Central memory CD8-positive, alpha-beta T cell (primary cell): Measurements from ENCODE around the gene KANSL1.

Experiments used
- ATAC-seq: fragments of 150-1000 bp; cut with Tn5 transposase; replicated peaks from 2 replicates; pipeline ENCODE4 v1.10.0; 2022; ENCODE audit warnings: mild to moderate bottlenecking, moderate FRiP score, moderate number of reproducible peaks; ENCODE audit not compliant: poor library complexity, severe bottlenecking; ENCODE audit errors: extremely low read depth
- DNase-seq, 2 donors: peaks; one replicate each; pipeline ENCODE4 v3.0.0; 2021; ENCODE audit warnings: low spot score in 2 of 2
- H3K27ac Mint-ChIP-seq: one replicate; pipeline ENCODE4 v1.8.0; 2022; ENCODE audit warnings: low read depth, mild to moderate bottlenecking, moderate library complexity, mixed read lengths
- H3K27me3 Mint-ChIP-seq: one replicate; pipeline ENCODE4 v1.8.0; 2022; ENCODE audit warnings: mixed read lengths
- H3K36me3 Mint-ChIP-seq: one replicate; pipeline ENCODE4 v1.8.0; 2022; ENCODE audit warnings: mild to moderate bottlenecking, moderate library complexity, mixed read lengths; ENCODE audit not compliant: insufficient read depth
- H3K4me1 Mint-ChIP-seq: one replicate; pipeline ENCODE4 v1.8.0; 2022; ENCODE audit warnings: mixed read lengths
- H3K4me3 Mint-ChIP-seq: one replicate; pipeline ENCODE4 v1.8.0; 2022; ENCODE audit warnings: mild to moderate bottlenecking, moderate library complexity, mixed read lengths
- H3K9me3 Mint-ChIP-seq: one replicate; pipeline ENCODE4 v1.8.0; 2022; ENCODE audit warnings: mixed read lengths

KANSL1 gene

GRCh38 chr17:46043606-46044005 is 149.6 kb downstream of the KANSL1 start:
- Mint-ChIP-seq H3K9me3 (no peaks in the 10 kb centered on the region), H3K36me3 (peaks cover 63% of the 10 kb centered on the region), H3K27ac (peak overlapping the region; percentile 61), H3K27me3 (no peaks in the 10 kb centered on the region), H3K4me1 (peaks cover 26% of the 10 kb centered on the region), H3K4me3 (no peak overlapping the region)
- DNase-seq (no peak), ATAC-seq (no peak)

DNA sequence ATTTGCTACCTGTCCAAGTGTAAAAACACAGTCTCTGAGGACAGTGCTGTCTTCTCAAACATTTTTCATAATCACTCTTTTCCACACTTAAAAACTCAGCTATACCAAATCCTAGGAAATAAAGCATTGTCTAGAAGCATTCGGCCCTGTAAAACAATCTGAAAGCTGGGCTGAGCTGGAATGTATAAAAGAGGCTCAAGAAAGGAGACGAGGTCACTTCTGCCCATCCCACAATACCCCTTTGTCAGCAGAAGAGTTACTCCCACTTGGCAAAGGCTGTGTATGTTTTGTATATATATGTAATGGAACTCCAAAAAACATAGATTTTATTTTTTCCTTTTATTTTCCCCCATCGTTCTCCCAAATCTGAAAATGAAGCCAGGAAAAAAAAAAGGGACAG is 150.3 kb downstream of the KANSL1 start:
- H3K4me3 Mint-ChIP-seq = no peak overlapping the region
- H3K36me3 Mint-ChIP-seq = peaks cover 64% of the 10 kb centered on the region
- no peak for DNase-seq
- peaks cover 32% of the 10 kb centered on the region for H3K4me1 Mint-ChIP-seq
- no peak overlapping the region for H3K27ac Mint-ChIP-seq
- no peaks in the 10 kb centered on the region for H3K9me3 Mint-ChIP-seq
- no peaks in the 10 kb centered on the region for H3K27me3 Mint-ChIP-seq
- no peak for ATAC-seq

- H3K4me3 Mint-ChIP-seq = no peak overlapping the region
- H3K27ac Mint-ChIP-seq = peak overlapping the region; percentile 44
- DNase-seq (no peak), ATAC-seq (no peak)
- no peaks in the 10 kb centered on the region for H3K9me3 Mint-ChIP-seq
- H3K4me1 Mint-ChIP-seq = peaks cover 35% of the 10 kb centered on the region
- H3K36me3 Mint-ChIP-seq = peaks cover 68% of the 10 kb centered on the region
- no peaks in the 10 kb centered on the region for H3K27me3 Mint-ChIP-seq
Observed at GRCh38 chr17:46042246-46042645, 151.0 kb downstream of the KANSL1 start.

DNA sequence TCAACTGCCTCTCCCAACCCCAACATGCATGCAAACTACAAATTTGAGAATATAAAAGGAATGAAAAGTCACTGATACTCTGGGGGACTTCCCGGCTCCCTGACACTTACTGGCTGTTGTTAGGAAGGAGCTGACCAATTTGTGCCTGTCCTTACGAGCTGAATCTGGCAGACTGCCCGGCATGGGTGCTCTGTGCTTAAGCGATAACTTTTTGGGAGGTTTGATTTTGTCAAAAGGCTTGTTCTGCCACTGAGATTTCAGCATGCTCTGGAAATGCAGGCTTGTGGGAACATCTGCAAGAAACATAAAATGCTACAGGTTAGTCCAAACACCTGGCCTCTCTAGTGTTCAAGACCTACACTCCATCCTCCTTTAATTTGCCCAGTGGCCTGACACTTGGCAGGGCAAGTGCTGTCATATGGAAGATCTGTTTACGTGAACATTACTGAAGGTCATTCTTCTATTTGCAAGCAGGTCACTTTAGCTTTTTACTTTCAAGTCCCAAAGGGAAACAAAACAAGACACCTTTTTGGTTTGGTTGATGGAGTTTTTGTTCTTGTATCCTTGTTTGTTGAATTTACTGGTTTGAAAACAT is 153.5 kb downstream of the KANSL1 start:
- peak overlapping the region; percentile 62 for H3K27ac Mint-ChIP-seq
- peaks cover 69% of the 10 kb centered on the region for H3K36me3 Mint-ChIP-seq
- DNase-seq = no peak
- no peaks in the 10 kb centered on the region for H3K9me3 Mint-ChIP-seq
- H3K27me3 Mint-ChIP-seq = no peaks in the 10 kb centered on the region
- no peak overlapping the region for H3K4me3 Mint-ChIP-seq
- no peak for ATAC-seq
- H3K4me1 Mint-ChIP-seq = peaks cover 28% of the 10 kb centered on the region

- Mint-ChIP-seq H3K27ac (no peak overlapping the region), H3K4me3 (no peak overlapping the region), H3K9me3 (no peaks in the 10 kb centered on the region), H3K36me3 (peaks cover 72% of the 10 kb centered on the region), H3K4me1 (peaks cover 27% of the 10 kb centered on the region), H3K27me3 (no peaks in the 10 kb centered on the region)
- DNase-seq = no peak
- no peak for ATAC-seq
Observed at GRCh38 chr17:46038937-46039336, 154.3 kb downstream of the KANSL1 start.

DNA sequence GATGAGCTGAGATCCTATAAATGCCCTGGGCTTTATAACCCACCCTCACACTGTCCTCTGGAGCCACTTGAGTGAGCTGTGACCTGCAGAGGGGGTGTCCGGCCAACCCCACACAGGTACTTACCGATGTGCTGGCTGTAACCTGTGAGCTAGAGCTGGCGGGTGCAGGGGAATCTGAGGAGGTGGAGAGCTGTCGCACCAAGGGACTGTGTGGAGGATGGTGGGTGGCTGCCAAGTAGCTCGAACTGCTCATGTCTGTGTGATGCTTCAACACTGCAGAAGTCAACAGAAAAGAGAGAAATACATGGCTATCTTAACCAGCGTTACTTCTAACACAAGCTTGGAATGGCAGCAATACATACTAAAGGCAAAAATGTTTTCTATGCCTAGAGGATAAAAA is 154.8 kb downstream of the KANSL1 start:
- ATAC-seq = no peak
- no peak for DNase-seq
- no peaks in the 10 kb centered on the region for H3K27me3 Mint-ChIP-seq
- no peak overlapping the region for H3K4me3 Mint-ChIP-seq
- H3K4me1 Mint-ChIP-seq = peaks cover 23% of the 10 kb centered on the region
- no peaks in the 10 kb centered on the region for H3K9me3 Mint-ChIP-seq
- H3K36me3 Mint-ChIP-seq = peaks cover 70% of the 10 kb centered on the region
- H3K27ac Mint-ChIP-seq = no peak overlapping the region

GRCh38 chr17:46037722-46038255 is 155.4 kb downstream of the KANSL1 start:
- no peak overlapping the region for H3K27ac Mint-ChIP-seq
- H3K4me1 Mint-ChIP-seq = peaks cover 23% of the 10 kb centered on the region
- DNase-seq (no peak), ATAC-seq (no peak)
- no peaks in the 10 kb centered on the region for H3K27me3 Mint-ChIP-seq
- H3K4me3 Mint-ChIP-seq = no peak overlapping the region
- H3K9me3 Mint-ChIP-seq = no peaks in the 10 kb centered on the region
- peaks cover 75% of the 10 kb centered on the region for H3K36me3 Mint-ChIP-seq

DNA sequence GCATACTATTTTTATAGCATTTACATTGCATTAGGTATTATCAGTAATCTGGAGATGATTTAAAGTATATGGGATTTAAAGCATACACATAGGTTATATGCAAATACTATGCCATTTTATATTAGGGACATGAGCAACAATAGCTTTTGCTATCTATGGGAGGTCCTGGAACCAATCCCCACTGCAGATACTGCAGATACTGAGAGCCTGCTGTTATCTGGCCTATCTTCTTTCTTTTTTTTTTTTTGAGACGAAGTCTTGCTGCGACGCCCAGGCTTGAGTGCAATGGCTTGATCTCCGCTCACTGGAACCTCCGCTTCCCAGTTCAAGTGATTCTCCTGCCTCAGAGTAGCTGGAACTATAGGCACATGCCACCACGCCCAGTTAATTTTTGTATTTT is 156.7 kb downstream of the KANSL1 start:
- ATAC-seq = no peak
- Mint-ChIP-seq H3K27me3 (no peaks in the 10 kb centered on the region), H3K27ac (no peak overlapping the region), H3K9me3 (no peaks in the 10 kb centered on the region), H3K4me3 (no peak overlapping the region), H3K4me1 (peaks cover 23% of the 10 kb centered on the region), H3K36me3 (peaks cover 81% of the 10 kb centered on the region)
- no peak for DNase-seq

- peak overlapping the region; percentile 83 for H3K27ac Mint-ChIP-seq
- peak; percentile 73 for ATAC-seq
- H3K9me3 Mint-ChIP-seq = no peaks in the 10 kb centered on the region
- H3K27me3 Mint-ChIP-seq = no peaks in the 10 kb centered on the region
- peaks cover 26% of the 10 kb centered on the region for H3K4me1 Mint-ChIP-seq
- H3K36me3 Mint-ChIP-seq = peaks cover 87% of the 10 kb centered on the region
- no peak for DNase-seq
- H3K4me3 Mint-ChIP-seq = no peak overlapping the region
Observed at GRCh38 chr17:46035112-46035818, 158.0 kb downstream of the KANSL1 start.

- peak overlapping the region; percentile 63 for H3K27ac Mint-ChIP-seq
- H3K4me3 Mint-ChIP-seq = no peak overlapping the region
- H3K4me1 Mint-ChIP-seq = peaks cover 38% of the 10 kb centered on the region
- no peaks in the 10 kb centered on the region for H3K27me3 Mint-ChIP-seq
- DNase-seq (no peak), ATAC-seq (no peak)
- H3K36me3 Mint-ChIP-seq = peaks cover 79% of the 10 kb centered on the region
- no peaks in the 10 kb centered on the region for H3K9me3 Mint-ChIP-seq
Observed at GRCh38 chr17:46033392-46033791, 159.8 kb downstream of the KANSL1 start.

DNA sequence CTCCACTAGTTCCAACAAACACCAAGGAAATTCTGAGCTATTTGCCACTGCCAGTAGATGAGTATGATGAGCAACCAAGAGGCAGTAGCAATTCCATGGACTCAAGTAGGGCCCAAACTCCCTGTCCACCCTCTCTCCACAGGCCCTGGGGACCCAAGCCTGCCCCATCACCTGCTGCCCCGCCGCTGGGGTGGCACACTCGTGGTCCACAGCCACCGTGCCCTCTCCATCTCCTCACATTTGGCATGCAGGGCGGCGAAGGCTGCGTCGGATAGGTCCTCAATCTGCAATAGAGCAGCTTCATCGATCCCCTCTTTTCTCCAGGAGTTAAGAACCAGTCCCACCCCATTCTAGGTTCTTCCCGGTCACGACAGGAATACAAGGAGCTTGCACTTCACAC is 160.3 kb downstream of the KANSL1 start:
- ATAC-seq = no peak
- H3K27me3 Mint-ChIP-seq = no peaks in the 10 kb centered on the region
- no peak overlapping the region for H3K4me3 Mint-ChIP-seq
- H3K36me3 Mint-ChIP-seq = peaks cover 77% of the 10 kb centered on the region
- peaks cover 36% of the 10 kb centered on the region for H3K4me1 Mint-ChIP-seq
- no peak for DNase-seq
- peak overlapping the region; percentile 63 for H3K27ac Mint-ChIP-seq
- H3K9me3 Mint-ChIP-seq = no peaks in the 10 kb centered on the region

DNA sequence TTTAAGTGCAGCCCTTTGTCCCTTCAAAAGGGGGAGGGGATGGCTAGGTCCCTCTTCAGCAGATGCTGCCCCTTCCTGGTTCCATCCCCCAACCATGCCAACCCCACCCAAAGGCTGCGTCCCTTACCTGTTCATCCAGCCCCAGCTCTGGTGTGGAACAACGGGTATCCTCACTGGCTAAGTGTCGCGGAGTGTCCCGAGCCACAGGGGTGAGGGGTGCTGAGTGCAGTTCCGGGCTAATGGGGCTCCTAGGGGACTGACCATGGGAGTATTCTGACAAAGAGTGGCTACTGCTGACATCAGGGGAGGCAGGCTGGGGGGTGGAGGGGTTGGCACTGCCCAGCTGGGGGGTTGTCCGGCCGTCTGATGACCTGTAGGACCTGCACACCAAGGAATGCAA is 161.3 kb downstream of the KANSL1 start:
- Mint-ChIP-seq H3K4me3 (no peak overlapping the region), H3K4me1 (peaks cover 42% of the 10 kb centered on the region)
- ATAC-seq = no peak

DNA sequence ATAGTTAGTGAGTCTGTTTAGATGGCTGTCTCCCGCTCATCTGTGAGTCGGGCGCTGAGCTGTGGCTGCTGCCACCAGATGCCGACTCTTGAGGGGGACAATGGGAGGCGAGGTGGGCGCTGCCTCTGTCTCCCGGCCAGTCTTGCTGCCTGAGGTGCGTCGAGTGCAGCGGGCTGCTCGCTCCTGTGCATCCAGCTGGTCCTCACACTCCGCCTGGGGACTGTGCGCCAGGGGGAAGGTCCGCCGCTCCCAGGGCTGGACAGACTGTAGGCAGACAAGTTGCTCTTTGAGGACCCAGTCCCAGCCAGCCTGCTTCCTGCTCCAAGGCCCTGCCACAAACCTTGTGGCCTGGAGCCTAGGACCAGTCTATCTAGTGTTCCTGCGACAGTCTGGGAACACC is 161.8 kb downstream of the KANSL1 start:
- H3K36me3 Mint-ChIP-seq = peaks cover 68% of the 10 kb centered on the region
- H3K27ac Mint-ChIP-seq = peak overlapping the region; percentile 57
- H3K27me3 Mint-ChIP-seq = no peaks in the 10 kb centered on the region
- no peak for ATAC-seq
- H3K4me1 Mint-ChIP-seq = peaks cover 42% of the 10 kb centered on the region
- no peaks in the 10 kb centered on the region for H3K9me3 Mint-ChIP-seq
- no peak for DNase-seq
- no peak overlapping the region for H3K4me3 Mint-ChIP-seq

More for the DNA sequence above, 161.3 kb downstream of the KANSL1 start:
- Mint-ChIP-seq H3K36me3 (peaks cover 72% of the 10 kb centered on the region), H3K9me3 (no peaks in the 10 kb centered on the region), H3K27ac (peak overlapping the region; percentile 57), H3K27me3 (no peaks in the 10 kb centered on the region)
- no peak for DNase-seq
